Peyer's patch (tissue), 4 donors: ENCODE measurements around the gene SNRNP25.

ENCODE experiments used
- POLR2A ChIP-seq, 2 donors: fragments of 450-650 bp; IDR thresholded peaks; one replicate each; pipeline ENCODE4 v1.5.1; 2017; ENCODE audit warnings: antibody characterized with exemption in 2 of 2, mild to moderate bottlenecking in 2 of 2, moderate library complexity in 2 of 2
- TF ChIP-seq, protein P1 (sequence below), 6 experiments: fragments of 450-650 bp in 4 of 6; fragments of 200-600 bp in 2 of 6; sonication (generic) in 1 of 6; IDR thresholded peaks; one replicate each; pipeline ENCODE4 v1.5.1; 2017 to 2019; ENCODE audit warnings: antibody characterized with exemption in 6 of 6, mild to moderate bottlenecking in 3 of 6, moderate library complexity in 1 of 6

DNA sequence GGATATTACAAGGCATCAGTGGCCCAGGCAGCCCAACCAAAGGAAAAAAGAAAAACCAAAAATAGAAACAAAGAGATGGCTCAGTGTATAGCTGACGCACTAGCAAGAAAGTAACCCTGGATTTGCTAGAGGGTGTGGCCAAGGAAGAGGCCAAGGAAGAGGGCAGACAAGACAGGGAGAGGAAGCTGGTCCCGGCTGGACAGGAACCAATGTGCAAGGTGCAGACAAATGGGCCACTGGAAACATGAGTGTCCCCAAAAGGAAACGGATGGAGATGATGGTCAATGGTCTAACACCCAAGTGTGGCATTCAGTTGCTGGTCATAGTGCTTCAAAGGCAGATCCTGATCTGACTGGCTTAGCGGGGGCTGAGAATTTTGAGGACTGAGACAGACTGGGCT lies 10.9 kb upstream of the SNRNP25 start:
- TF ChIP-seq, protein P1, sequence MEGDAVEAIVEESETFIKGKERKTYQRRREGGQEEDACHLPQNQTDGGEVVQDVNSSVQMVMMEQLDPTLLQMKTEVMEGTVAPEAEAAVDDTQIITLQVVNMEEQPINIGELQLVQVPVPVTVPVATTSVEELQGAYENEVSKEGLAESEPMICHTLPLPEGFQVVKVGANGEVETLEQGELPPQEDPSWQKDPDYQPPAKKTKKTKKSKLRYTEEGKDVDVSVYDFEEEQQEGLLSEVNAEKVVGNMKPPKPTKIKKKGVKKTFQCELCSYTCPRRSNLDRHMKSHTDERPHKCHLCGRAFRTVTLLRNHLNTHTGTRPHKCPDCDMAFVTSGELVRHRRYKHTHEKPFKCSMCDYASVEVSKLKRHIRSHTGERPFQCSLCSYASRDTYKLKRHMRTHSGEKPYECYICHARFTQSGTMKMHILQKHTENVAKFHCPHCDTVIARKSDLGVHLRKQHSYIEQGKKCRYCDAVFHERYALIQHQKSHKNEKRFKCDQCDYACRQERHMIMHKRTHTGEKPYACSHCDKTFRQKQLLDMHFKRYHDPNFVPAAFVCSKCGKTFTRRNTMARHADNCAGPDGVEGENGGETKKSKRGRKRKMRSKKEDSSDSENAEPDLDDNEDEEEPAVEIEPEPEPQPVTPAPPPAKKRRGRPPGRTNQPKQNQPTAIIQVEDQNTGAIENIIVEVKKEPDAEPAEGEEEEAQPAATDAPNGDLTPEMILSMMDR (IDR thresholded peaks at IDR 0.05), result no peak
- TF ChIP-seq POLR2A (IDR thresholded peaks at IDR 0.05), result no peak
